ENCODE results near the gene HDAC10. TPM values are rescaled to one million over a fixed set of nuclear protein-coding genes. Genes with fewer than 3 reads are reported as not detected.
A peak's percentile ranks its signal among the peaks of the same experiment; 100 is the strongest.

The HDAC10 gene
- total and polyA plus RNA-seq, 10 of the 15 experiments (the other 5 are each of a cell fraction or from before 2014, with no cell fraction given), result 0.26 to 48.6 (median 5.0) TPM

GRCh38 chr22:50289942-50290630, 39.0 kb upstream of the HDAC10 start:
- H3K4me3 ChIP-seq, result no peak overlapping the region
- H3K36me3 ChIP-seq (ENCODE audit: control insufficient read depth in 2 of 2, insufficient read depth in 2 of 2, low read length in 1 of 2), result peaks cover 10 to 48% of the 10 kb centered on the region in 2 experiments; a peak in 3 of 4 replicates
- H3K9me3 ChIP-seq (replicated peaks; ENCODE audit: control insufficient read depth, insufficient read depth, low read length), result no peaks in the 10 kb centered on the region
- ChIA-PET SMC1A (ENCODE audit: uncharacterized antibody, unreplicated experiment) (no interaction called here), CTCF (no interaction called here), RAD21 (ENCODE audit: unreplicated experiment) (no interaction called here), POLR2A (interaction anchor here (0.8 kb wide), 1 partner anchor 15 kb away, joined by 4 read pairs; no protein-coding TSS in a partner anchor)
- 97% methylated on average over 27 of the region's 37 CpGs for WGBS (ENCODE audit: insufficient coverage, insufficient replicate concordance, low lambda C conversion rate, missing lambda C conversion rate)
- TSS peak; percentile 42 for BruUV-seq (replicated peaks)
- no peak for ATAC-seq
- DNase-seq (ENCODE audit: low read depth, low spot score), result no peak
- H4K20me1 ChIP-seq (ENCODE audit: control insufficient read depth, insufficient read depth), result no peaks in the 10 kb centered on the region; the same call in none of the 2 replicates
- FAIRE-seq, result no peak
- TF ChIP-seq POLR2A (IDR thresholded peaks at IDR 0.05; ENCODE audit: low read depth, low read length), result peak; percentile 46; the same call in 1 of the 2 replicates
- no peak for TF ChIP-seq RAD51 (IDR thresholded peaks at IDR 0.05)
- peaks cover 27% of the 10 kb centered on the region for H3K4me1 ChIP-seq (ENCODE audit: control insufficient read depth, insufficient read depth, low read length)
- H3K27me3 ChIP-seq (replicated peaks in 1 of 2; ENCODE audit: control insufficient read depth in 2 of 2, insufficient read depth in 2 of 2, low read length in 1 of 2), result no peaks in the 10 kb centered on the region
- H2AFZ ChIP-seq (ENCODE audit: control insufficient read depth, low read depth, low read length), result no peak overlapping the region
- H3K27ac ChIP-seq (ENCODE audit: control insufficient read depth, insufficient read depth), result no peak overlapping the region
- peaks cover 37% of the 10 kb centered on the region for H3K79me2 ChIP-seq (ENCODE audit: control insufficient read depth, insufficient read depth, low read length)
- no peak overlapping the region for H3K4me2 ChIP-seq (ENCODE audit: control insufficient read depth, insufficient read depth)
- intact Hi-C loops (cut with micrococcal nuclease; ENCODE audit: unreplicated experiment), result no loop called here
- no peak overlapping the region for H3K9ac ChIP-seq (ENCODE audit: control insufficient read depth, insufficient read depth, low read length)
- in situ Hi-C loops (cut with MboI), result no loop called here

- WGBS (ENCODE audit: insufficient coverage, insufficient replicate concordance, low lambda C conversion rate, missing lambda C conversion rate), result 98% methylated on average over 49 of the region's 57 CpGs
- Histone ChIP-seq H2AFZ (ENCODE audit: control insufficient read depth, low read depth, low read length) (no peak overlapping the region), H3K9ac (ENCODE audit: control insufficient read depth, insufficient read depth, low read length) (no peak overlapping the region), H3K4me1 (ENCODE audit: control insufficient read depth, insufficient read depth, low read length) (peaks cover 24% of the 10 kb centered on the region), H3K36me3 (ENCODE audit: control insufficient read depth in 2 of 2, insufficient read depth in 2 of 2, low read length in 1 of 2) (peaks cover 10 to 46% of the 10 kb centered on the region in 2 experiments; a peak in 3 of 4 replicates), H3K27me3 (replicated peaks in 1 of 2; ENCODE audit: control insufficient read depth in 2 of 2, insufficient read depth in 2 of 2, low read length in 1 of 2) (no peaks in the 10 kb centered on the region), H3K79me2 (ENCODE audit: control insufficient read depth, insufficient read depth, low read length) (peaks cover 33% of the 10 kb centered on the region), H4K20me1 (ENCODE audit: control insufficient read depth, insufficient read depth) (no peaks in the 10 kb centered on the region; the same call in none of the 2 replicates), H3K4me2 (ENCODE audit: control insufficient read depth, insufficient read depth) (no peak overlapping the region), H3K9me3 (replicated peaks; ENCODE audit: control insufficient read depth, insufficient read depth, low read length) (no peaks in the 10 kb centered on the region), H3K27ac (ENCODE audit: control insufficient read depth, insufficient read depth) (no peak overlapping the region), H3K4me3 (no peak overlapping the region)
- DNase-seq (ENCODE audit: low read depth, low spot score), result no peak
- no peak for FAIRE-seq
- ChIA-PET RAD21 (ENCODE audit: unreplicated experiment) (no interaction called here), CTCF (no interaction called here), SMC1A (ENCODE audit: uncharacterized antibody, unreplicated experiment) (no interaction called here), POLR2A (no interaction called here)
- ATAC-seq, result no peak
- no peak for TF ChIP-seq MLLT1 (IDR thresholded peaks at IDR 0.05)
- TF ChIP-seq IRF5 (IDR thresholded peaks at IDR 0.05; ENCODE audit: borderline replicate concordance), result no peak
- TF ChIP-seq POLR2AphosphoS5 (IDR thresholded peaks at IDR 0.05; ENCODE audit: low read length), result 0 out of 2 replicates have a peak, but pooled peaks have one; percentile 6
- TF ChIP-seq TCF12 (IDR thresholded peaks at IDR 0.05; ENCODE audit: low read depth, low read length), result no peak
- in situ Hi-C loops (cut with MboI) (no loop called here), intact Hi-C loops (cut with micrococcal nuclease; ENCODE audit: unreplicated experiment) (no loop called here)
- BruUV-seq (replicated peaks), result no TSS peak
Observed at GRCh38 chr22:50289151-50289941, 38.3 kb upstream of the HDAC10 start.

Data from GM12878 (cell line).